GM08714 (cell line): Measurements from ENCODE around the gene FBXW12.

Experiments
- H3K4me3 ChIP-seq: fragments of 200-500 bp; sonication (Bioruptor generic); 2 replicates; pipeline ENCODE4 v1.5.1; 2014; ENCODE audit warnings: mild to moderate bottlenecking, low read length, inconsistent platforms
- ZNF274 ChIP-seq: IDR thresholded peaks from 2 replicates; pipeline ENCODE4 v1.6.1; 2012; ENCODE audit warnings: mild to moderate bottlenecking, low read depth, low read length

The FBXW12 gene

DNA sequence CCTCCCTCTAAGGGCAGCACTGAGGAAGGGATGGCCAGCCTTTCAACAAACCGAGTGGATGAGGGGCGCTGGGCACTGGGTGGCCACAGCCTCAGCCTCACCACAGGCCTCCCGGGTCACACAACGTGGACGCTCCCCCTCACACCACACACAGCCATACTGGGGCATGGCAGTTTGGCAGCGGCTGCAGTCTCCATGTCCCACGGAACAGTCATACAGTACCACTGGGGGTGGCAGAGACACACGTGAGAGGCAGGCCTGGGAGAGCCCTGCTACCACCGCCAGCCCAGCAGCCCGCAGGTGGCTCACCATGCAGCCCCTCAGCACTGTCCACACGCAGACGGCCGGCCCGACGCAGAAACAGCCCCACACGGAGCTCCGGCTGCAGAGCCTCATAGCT, 46.1 kb downstream of the FBXW12 start:
- no peak for TF ChIP-seq ZNF274
- H3K4me3 ChIP-seq: no peak overlapping the region

DNA sequence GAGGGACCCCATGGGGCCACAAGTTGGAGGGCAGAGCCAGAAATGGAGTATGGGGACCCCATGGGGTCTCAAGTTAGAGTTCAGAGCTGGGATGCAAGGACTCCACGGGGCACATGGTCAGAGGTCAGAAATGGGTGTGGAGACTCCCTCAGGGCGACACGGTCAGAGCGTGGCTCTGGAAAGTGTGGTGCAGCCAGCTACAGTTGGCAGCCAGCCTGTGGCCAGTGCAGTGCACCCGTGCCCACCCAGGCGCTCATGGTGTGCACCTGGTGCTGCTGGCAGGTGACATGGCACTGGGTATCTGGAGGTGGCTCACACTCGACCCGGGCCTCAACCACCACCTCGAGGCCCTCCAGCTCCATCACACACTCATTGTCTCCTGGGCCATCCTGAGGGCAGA, 46.6 kb downstream of the FBXW12 start:
- TF ChIP-seq ZNF274: no peak
- H3K4me3 ChIP-seq: no peak overlapping the region

DNA sequence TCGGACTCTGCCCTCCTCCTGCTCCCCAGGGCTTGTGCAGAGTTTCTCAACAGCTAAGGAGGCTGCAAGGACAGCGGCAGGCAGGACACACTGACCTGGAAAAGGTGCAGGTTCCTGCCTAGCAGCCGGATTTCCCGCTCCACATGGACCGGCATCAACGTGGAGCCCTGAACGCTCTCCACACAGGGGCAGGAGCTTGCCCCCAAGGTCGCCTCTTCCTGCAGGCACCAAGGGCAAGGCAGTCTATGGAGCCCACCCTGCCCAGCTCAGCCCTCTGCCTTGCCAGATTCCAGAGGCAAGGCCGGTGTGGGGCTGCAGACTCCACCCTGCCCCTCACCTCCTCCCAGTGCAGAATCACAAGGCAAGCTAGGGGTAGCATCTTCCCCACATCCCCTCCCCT, 47.1 kb downstream of the FBXW12 start:
- no peak for TF ChIP-seq ZNF274
- H3K4me3 ChIP-seq: no peak overlapping the region

DNA sequence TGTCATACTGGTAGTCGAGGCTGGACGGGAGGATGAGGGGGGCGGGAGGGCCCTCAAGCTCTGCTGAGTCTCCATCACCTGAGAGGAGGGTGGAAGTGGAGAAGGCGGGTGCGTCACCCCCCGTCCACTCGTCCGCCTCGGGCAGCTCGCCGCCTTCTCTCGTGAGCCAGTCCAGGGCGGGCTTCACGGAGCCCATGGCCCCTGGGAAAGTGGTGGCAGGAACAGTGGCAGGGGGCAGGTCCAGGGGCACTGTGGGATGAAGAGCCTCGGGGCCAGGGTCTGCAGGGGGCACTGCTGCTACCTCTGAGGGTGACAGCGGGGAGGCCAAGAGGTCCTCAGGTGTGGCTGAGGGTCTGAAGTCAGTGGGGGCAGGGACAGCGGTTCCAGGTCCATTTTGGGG, 47.6 kb downstream of the FBXW12 start:
- TF ChIP-seq ZNF274: no peak
- no peak overlapping the region for H3K4me3 ChIP-seq

DNA sequence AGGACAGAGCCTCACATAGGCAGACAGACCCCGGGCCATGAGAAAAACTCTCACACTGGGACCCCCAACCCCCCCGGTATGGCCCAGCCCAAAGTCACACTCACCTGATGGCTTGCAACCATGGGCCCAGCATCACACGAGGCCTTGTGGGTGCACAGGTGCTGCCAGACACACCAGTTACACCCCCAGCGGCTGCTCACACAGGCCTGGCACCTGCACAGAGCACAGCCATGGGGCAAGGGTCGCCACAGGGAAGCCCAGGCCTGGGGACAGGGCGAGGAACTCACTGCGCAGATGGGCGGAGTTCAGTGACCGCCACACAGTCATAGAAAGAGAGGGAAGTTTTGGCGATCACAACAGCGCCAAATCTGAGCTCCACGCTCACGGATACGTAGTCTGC, 48.5 kb downstream of the FBXW12 start:
- TF ChIP-seq ZNF274: no peak

DNA sequence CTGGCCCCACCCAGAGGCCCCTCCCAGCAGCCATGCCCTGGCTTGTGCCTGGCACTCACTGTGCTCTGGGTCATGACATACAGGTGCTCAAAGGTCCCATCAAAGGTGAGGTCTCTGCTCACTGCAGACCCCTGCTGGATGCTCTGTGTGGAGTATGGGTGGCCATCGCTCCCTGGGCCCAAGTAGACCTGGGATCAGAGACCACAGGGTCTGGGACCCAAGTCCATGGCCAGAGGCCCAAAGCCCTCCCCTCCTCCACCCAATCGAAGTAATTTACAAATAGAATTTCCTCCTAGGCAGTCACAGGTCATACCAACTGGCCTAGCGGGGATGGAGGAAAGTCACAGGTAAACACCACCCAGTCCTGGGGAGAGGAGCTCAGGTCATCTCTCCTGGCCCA, 50.3 kb downstream of the FBXW12 start:
- H3K4me3 ChIP-seq: no peak overlapping the region
- TF ChIP-seq ZNF274: no peak

More for the DNA sequence above, 48.5 kb downstream of the FBXW12 start:
- no peak overlapping the region for H3K4me3 ChIP-seq

DNA sequence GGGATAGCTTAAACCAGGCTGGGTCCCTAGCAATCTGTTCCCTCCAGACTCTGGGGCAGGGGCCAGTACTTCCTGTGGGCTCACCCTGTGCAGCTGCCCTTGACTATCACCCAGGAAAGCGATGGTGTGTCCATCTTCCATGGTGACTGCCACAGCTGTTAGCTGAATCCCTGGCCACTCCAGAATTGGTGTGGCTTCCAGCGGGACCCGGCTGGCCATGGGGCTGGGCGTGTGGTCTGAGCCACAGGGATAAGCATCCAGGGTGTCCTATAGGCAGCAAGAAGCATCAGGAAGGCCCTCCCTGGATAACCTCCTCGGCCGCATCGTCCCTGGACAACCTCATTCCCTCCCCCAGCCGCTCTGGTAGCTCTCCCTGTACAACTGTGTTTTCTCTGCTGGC, 50.7 kb downstream of the FBXW12 start:
- no peak for TF ChIP-seq ZNF274
- H3K4me3 ChIP-seq: no peak overlapping the region

DNA sequence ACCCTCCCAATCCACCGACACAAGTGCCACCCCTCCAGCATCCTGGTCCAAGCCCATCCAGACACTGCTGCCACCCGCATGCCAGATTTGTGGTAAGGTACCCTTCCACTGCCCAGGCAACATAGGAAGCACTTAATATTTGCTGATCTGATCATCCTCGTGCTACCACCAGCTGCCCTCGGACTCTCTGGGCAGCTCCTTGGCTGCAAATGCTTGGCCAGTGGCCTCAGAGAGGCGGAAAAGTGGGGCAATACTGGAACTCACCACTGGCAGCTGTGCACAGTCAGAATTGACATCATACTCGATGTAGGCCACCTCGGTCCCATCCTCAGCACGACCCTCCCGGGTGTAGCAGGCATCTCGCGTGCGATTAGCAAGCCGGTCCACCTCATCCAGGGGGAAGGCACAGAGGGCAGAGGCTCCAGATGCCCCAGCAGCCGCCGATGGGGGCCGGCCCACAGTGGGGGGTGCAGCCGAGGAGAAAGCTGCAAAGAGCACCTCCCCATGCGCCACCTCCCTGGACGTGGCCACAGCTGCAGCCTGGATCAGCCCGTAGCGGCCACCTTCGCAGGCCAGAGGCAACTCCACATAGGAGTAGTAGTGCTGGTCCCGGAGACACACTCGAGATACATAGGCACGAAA, 51.3 kb downstream of the FBXW12 start:
- no peak for TF ChIP-seq ZNF274

DNA sequence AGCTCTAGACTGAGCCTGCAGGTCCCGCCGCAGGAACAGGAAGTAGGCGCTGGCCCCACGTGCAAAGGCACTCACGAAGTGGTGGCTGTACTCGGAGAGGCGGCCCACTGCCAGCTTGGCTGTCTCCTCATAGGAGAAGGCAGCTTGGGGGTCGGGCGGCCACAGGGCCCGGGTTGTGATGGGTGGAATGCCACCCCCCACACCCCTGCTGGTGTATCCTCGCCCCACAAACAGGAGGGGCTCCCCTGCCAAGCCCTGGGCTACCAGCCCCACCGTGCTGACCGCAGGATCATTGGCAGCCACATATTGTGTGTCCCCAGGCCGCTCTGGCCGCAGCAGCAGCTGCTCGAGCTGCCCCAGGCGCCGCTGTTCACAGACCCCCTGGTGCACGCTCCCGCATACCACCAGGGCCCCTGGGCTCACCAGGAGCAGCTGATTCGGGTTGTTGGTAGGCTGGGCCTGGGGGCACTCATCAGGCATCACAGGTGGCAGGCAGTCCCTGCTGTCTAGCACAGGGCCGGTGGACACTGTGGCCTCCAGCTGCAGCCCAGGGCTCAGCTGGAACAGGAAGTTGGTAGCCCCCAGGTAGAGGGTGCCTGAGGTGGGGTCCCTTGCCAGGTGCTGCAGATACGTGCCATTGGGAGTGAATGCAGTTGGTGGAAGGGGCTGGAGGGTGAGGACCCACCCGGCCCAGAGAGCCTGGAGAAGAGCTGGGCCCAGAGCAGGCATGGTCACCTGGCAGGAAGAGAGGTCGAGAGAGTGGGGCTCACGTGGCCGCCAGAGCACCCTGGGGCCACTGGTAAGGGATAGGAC, 52.1 kb downstream of the FBXW12 start:
- TF ChIP-seq ZNF274: no peak
- no peak overlapping the region for H3K4me3 ChIP-seq

More for the DNA sequence above, 51.3 kb downstream of the FBXW12 start:
- no peak overlapping the region for H3K4me3 ChIP-seq

DNA sequence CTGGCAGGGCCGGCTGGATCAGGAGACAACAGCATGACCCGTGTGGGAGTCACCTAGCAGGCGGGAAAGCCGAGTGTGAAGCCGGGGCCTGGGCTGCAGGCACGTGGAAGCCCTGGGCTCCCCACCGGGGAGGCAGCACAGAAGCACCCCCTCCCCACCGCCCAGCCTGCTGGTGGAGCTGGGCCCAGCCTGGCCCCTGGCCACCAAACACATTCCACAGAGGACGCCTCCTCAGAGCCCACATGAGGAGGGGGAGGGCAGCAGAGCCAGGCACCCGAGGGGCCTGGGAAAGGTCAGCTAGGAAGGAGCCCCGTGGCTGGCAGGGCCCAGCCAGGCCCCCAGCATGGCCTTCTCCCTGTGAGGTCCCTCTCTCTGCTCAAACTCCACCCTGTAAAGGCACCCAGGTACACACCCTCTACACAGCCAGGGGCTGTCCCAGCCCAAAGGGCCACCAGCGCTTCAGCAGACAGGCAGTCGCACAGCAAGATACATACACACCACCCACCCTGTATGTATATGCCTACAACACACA, 53.3 kb downstream of the FBXW12 start:
- no peak overlapping the region for H3K4me3 ChIP-seq
- TF ChIP-seq ZNF274: no peak

DNA sequence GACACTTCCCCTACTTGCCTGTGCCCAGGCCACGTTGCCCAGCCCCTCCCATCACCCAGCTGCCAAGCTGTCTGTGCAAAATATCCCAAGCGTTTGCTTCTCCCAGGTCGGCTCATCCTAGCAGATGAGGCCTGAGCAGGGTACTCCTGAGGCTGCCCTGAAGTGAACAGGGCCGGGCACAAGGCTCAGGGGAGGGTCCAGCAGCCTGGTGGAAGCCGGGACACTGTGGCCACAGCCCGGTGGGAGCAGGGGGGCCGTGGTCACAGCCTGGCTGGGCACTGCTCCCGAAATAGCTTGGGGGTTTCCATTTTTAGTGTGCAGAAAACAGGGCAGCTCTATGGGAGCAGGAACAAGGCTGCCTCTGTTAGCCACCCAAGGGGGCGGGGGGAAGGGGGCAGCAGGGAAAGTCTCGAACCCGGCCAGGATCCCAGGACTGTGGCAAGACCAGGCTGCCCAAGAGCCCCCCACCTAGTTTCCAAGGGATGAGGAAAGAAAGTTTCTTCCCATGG, 54.4 kb downstream of the FBXW12 start:
- no peak overlapping the region for H3K4me3 ChIP-seq
- TF ChIP-seq ZNF274: no peak

DNA sequence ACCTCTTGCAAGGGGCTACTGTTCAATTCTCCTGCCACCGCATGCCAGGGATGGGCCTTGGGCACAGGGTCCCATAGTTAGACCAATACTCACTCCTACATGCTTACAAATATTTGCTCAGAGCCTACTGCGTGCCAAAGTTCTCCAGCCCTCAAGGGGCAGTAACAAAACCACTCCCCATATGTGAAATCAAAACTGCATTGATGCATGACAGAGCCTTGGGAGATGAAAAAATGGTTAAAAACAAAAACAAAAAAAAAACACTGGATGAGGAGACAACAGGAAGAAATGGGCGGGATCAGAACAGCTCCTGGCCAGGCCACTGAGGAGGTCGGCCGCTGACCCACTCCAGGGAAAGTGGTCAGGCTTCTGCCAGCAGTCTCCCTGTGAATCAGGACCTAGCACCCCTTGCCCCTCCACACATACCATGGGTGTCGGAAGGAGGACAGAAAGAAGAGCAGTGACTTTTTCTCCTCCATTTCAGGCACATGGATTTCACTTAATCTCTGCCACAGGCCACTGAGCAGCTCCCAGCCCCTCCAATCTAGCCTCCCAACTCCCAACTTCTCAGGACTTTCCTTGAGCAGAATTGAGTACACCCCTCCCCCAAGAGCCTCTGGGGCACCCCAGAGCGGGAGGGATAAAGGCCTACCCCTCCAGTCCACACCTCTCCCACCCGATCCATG, 55.1 kb downstream of the FBXW12 start:
- no peak overlapping the region for H3K4me3 ChIP-seq
- TF ChIP-seq ZNF274: no peak

DNA sequence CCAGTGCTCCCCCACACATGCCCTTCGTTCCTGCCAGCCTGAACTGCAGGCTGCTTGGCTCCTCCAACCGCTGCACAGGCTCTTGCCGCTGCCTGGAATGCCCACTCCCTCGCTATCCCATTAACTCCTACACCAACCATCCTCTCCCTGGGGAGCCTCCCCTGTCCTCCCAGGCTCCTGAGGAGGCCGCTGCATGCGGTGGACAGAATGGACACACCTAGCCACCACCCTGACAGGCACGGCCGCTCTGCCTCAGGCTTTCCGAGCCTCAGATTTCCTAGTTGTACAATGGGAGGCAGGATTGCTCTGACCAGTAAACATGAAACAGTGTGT, 55.6 kb downstream of the FBXW12 start:
- no peak for TF ChIP-seq ZNF274
- H3K4me3 ChIP-seq: no peak overlapping the region

DNA sequence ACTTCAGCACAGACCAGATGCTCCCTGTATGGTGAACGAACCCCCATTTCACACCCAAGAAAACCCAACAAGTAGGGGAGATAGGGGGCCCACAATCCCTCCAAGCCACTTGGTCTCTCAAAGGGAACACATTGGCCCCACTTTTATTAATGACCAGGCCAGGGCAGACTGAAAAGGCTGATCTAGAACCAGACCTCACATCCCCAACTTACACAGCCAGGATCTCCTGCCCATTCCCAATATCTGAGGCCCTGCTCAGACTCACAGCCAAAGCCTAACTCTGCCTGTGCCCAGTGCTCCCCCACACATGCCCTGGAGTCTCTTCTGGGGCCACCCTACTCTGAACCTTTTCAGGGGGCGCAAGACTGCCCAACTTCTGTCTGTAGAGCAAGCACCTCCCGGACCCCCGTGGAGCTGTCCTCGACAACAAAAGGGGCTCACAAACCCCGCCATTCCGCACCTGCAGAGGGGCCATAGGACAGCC, 56.1 kb downstream of the FBXW12 start:
- TF ChIP-seq ZNF274: no peak
- peak overlapping the region; percentile 16; the same call in 1 of the 2 replicates for H3K4me3 ChIP-seq

DNA sequence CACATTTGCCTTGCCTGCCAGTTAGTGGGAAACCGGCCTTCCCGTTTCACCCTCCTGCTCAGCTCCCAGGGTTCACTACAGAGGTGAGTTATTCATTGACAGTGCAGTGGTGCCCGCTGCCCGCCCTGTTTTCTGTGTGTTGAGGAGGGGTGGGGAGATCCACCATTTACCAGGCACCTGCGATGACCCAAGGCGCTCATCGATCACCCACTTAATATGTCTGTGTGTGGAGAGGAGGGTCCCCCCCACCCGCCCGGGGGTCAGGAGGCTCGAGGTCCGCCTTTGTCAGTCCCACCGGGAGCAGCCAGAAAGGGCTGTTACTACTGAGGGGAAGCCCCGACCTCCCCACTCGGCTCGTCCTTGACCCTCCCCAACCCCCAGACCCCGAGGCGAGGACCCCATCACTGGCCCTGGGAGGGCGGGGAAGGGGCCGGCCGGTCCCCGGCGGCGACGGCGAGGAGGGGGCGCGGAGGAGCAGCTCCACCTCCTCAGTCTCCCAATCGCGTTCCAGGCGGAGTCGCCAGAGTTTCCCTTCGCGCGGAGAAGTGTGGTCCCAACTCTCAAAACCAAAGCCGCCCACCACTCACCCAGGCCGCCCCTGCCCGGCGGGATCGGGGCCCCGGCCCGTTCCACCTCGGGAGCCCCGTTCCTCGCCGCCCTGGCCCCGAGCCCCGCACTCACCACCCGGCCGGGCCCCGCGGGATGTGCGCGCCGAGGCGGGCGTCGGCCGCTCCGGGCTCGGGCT, 56.7 kb downstream of the FBXW12 start:
- no peak for TF ChIP-seq ZNF274
- peak overlapping the region; percentile 66 for H3K4me3 ChIP-seq
